PC-3 (cell line): Measurements from ENCODE around the gene CSNK1G1. TPM values are rescaled to one million over a fixed set of nuclear protein-coding genes. Genes with fewer than 3 reads are reported as not detected.

Source experiments
- ATAC-seq: fragments of 200-7000 bp; cut with Tn5 transposase; 2 replicates; pipeline ENCODE4 v1.9.1; 2020; ENCODE audit warnings: mild to moderate bottlenecking, moderate library complexity
- BruUV-seq: library from RNA; stranded (reverse); fragments of 400-500 nt; replicated peaks from 2 replicates; lab custom pipeline; 2021; lab: Mats Ljungman, UMichigan
- CTCF ChIA-PET: fragments of 300-600 bp; sonication (Branson Sonifier 250); formaldehyde crosslinking; loops from one replicate; lab custom pipeline; 2022; ENCODE audit warnings: antibody characterized with exemption; lab: Charles Lee
- POLR2A ChIA-PET: fragments of 300-600 bp; sonication (Branson Sonifier 250); formaldehyde crosslinking; loops from one replicate; lab custom pipeline; 2022; ENCODE audit warnings: antibody characterized with exemption; ENCODE audit not compliant: unreplicated experiment; lab: Charles Lee
- DNase-seq: peaks from one replicate; pipeline ENCODE4 v3.0.0-alpha.2; 2015
- H2AFZ ChIP-seq: fragments of 300-600 bp; sonication (generic); 2 replicates; pipeline ENCODE4 v1.6.0; 2016; ENCODE audit warnings: antibody characterized with exemption, low read length
- H3F3A ChIP-seq: fragments of 300-600 bp; sonication (generic); one replicate; pipeline ENCODE4 v1.6.0; 2017; ENCODE audit warnings: antibody characterized with exemption, low read length, control low read depth, mild to moderate bottlenecking; ENCODE audit not compliant: unreplicated experiment
- H3K27ac ChIP-seq: fragments of 300-600 bp; sonication (generic); 2 replicates; pipeline ENCODE4 v1.5.1; 2016; ENCODE audit warnings: mild to moderate bottlenecking, low read length
- H3K27me3 ChIP-seq: fragments of 300-600 bp; sonication (generic); 2 replicates; pipeline ENCODE4 v1.6.1; 2016; ENCODE audit warnings: low read length, mixed read lengths
- H3K36me3 ChIP-seq: fragments of 300-600 bp; sonication (generic); 2 replicates; pipeline ENCODE4 v1.6.1; 2016; ENCODE audit warnings: low read depth, mixed run types, low read length, mixed read lengths
- H3K4me1 ChIP-seq: fragments of 300-600 bp; sonication (generic); 2 replicates; pipeline ENCODE4 v1.5.1; 2016; ENCODE audit warnings: low read length; ENCODE audit not compliant: insufficient read depth
- H3K4me2 ChIP-seq: fragments of 300-600 bp; sonication (generic); 2 replicates; pipeline ENCODE4 v1.6.0; 2016; ENCODE audit warnings: low read length
- H3K4me3 ChIP-seq: fragments of 300-600 bp; sonication (generic); 2 replicates; pipeline ENCODE4 v1.5.1; 2016; ENCODE audit warnings: mild to moderate bottlenecking, low read length, mixed read lengths
- H3K79me2 ChIP-seq: fragments of 300-600 bp; sonication (generic); 2 replicates; pipeline ENCODE4 v1.6.1; 2017; ENCODE audit warnings: low read length, mixed read lengths
- H3K9ac ChIP-seq: fragments of 300-600 bp; sonication (generic); 2 replicates; pipeline ENCODE4 v1.6.0; 2016; ENCODE audit warnings: mild to moderate bottlenecking, low read length
- H3K9me2 ChIP-seq: fragments of 300-600 bp; sonication (generic); replicated peaks from 2 replicates; pipeline ENCODE4 v1.6.1; 2016; ENCODE audit warnings: mixed run types, low read length, mixed read lengths
- H3K9me3 ChIP-seq: fragments of 300-600 bp; sonication (generic); 2 replicates; pipeline ENCODE4 v1.6.1; 2016; ENCODE audit warnings: low read length, mixed read lengths
- H4K20me1 ChIP-seq: fragments of 300-600 bp; sonication (generic); 2 replicates; pipeline ENCODE4 v1.6.1; 2016; ENCODE audit warnings: low read length, mixed read lengths
- CTCF ChIP-seq: fragments of 300-600 bp; sonication (generic); conservative IDR thresholded peaks from 2 replicates; pipeline ENCODE4 v1.5.1; 2017; ENCODE audit warnings: antibody characterized with exemption, low read depth, mild to moderate bottlenecking, low read length
- EZH2 ChIP-seq: fragments of 300-600 bp; sonication (generic); IDR thresholded peaks from one replicate; pipeline ENCODE4 v1.6.1; 2017; ENCODE audit warnings: antibody characterized with exemption, mild to moderate bottlenecking, low read length; ENCODE audit not compliant: unreplicated experiment
- EZH2phosphoT487 ChIP-seq: fragments of 300-600 bp; sonication (generic); IDR thresholded peaks from 2 replicates; pipeline ENCODE4 v1.6.1; 2018; ENCODE audit warnings: mild to moderate bottlenecking, antibody characterized with exemption, low read length, borderline replicate concordance
- intact Hi-C: fragments of 100-400 bp; cut with micrococcal nuclease; formaldehyde crosslinking; loops from 2 replicates; pipeline ENCODE4 v1.9.0; 2023
- total RNA-seq: library from RNA; depleted of rRNA; stranded (reverse); fragments of >200 nt; gene quantifications from 2 replicates; pipeline ENCODE4 v1.2.3, GENCODE V29; 2014

The CSNK1G1 gene
- total RNA-seq, 1 experiment from 2014 or later: 9.8 TPM

GRCh38 chr15:64164436-64164835, 191.5 kb downstream of the CSNK1G1 start:
- Histone ChIP-seq H3F3A (peaks cover 6% of the 10 kb centered on the region), H4K20me1 (0 out of 2 replicates have a peak, but pooled peaks cover 8% of the 10 kb centered on the region), H3K79me2 (peaks cover 31% of the 10 kb centered on the region), H3K9me3 (no peaks in the 10 kb centered on the region), H3K9me2 (no peaks in the 10 kb centered on the region), H3K4me1 (peaks cover 11% of the 10 kb centered on the region), H2AFZ (no peak overlapping the region), H3K36me3 (peaks cover 6% of the 10 kb centered on the region), H3K27me3 (no peaks in the 10 kb centered on the region), H3K4me2 (no peak overlapping the region), H3K4me3 (no peak overlapping the region), H3K27ac (no peak overlapping the region), H3K9ac (no peak overlapping the region)
- ChIA-PET CTCF (no interaction called here), POLR2A (interaction anchor here (0.7 kb wide), 1 partner anchor 341 kb away, joined by 16 read pairs; no protein-coding TSS in a partner anchor)
- no peak for ATAC-seq
- intact Hi-C loops: no loop called here
- no peak for TF ChIP-seq EZH2phosphoT487
- no peak for TF ChIP-seq EZH2
- TF ChIP-seq CTCF: no peak
- no TSS peak for BruUV-seq
- DNase-seq: no peak

- Histone ChIP-seq H3K4me3 (peak overlapping the region; percentile 64), H2AFZ (peak overlapping the region; percentile 94), H3K4me1 (peaks cover 11% of the 10 kb centered on the region), H3K27me3 (no peaks in the 10 kb centered on the region), H3K9me3 (no peaks in the 10 kb centered on the region), H3K4me2 (peak overlapping the region; percentile 92), H3K9ac (peak overlapping the region; percentile 70), H3K79me2 (peaks cover 34% of the 10 kb centered on the region), H4K20me1 (0 out of 2 replicates have a peak, but pooled peaks cover 10% of the 10 kb centered on the region), H3F3A (peaks cover 6% of the 10 kb centered on the region), H3K36me3 (peaks cover 6% of the 10 kb centered on the region), H3K27ac (peak overlapping the region; percentile 56), H3K9me2 (no peaks in the 10 kb centered on the region)
- ChIA-PET POLR2A (interaction anchor here (0.6 to 0.7 kb wide), 2 partner anchors 30 to 341 kb away, joined by 5 to 16 read pairs; no protein-coding TSS in a partner anchor), CTCF (interaction anchor here (0.6 to 1.0 kb wide), 3 partner anchors 14 to 536 kb away, joined by 3 to 4 read pairs (median 4); no protein-coding TSS in a partner anchor)
- BruUV-seq: TSS peak; percentile 91
- DNase-seq (no peak), ATAC-seq (peak; percentile 8; the same call in 1 of the 2 replicates)
- TF ChIP-seq EZH2phosphoT487: no peak
- TF ChIP-seq EZH2: no peak
- TF ChIP-seq CTCF: no peak
- intact Hi-C loops: loop anchor here (1.0 kb wide), 1 partner anchor 192 kb away; the partner anchor contains the start of gene CSNK1G1
Observed at GRCh38 chr15:64163659-64164362, 192.2 kb downstream of the CSNK1G1 start.
